ENCODE measurements around the gene SCN2A. TPM values are rescaled to one million over a fixed set of nuclear protein-coding genes. Genes with fewer than 3 reads are reported as not detected.

Gene SCN2A
- total RNA-seq, 1 donor from 2014 or later = 0.39 TPM

DNA sequence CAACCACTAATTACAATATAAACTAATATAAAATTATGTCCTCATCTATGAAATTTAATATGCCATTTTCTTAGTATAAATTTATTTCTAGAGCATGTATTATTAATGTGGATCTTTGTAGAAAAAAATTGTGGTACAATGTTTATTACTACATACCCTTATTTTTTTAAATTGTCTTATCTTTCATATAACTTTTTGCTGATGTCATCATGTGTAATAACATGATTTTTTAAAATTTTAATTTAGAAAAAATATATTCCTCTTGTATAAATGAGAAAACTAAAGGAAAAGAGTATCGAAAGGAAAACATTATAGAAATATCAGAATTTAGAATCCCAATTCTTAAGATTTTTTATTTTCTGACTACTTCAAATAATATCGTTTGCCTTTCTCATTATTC is 49.9 kb downstream of the SCN2A start:
- Mint-ChIP-seq H3K36me3 (ENCODE audit: unreplicated experiment) (no peaks in the 10 kb centered on the region), H3K27ac (ENCODE audit: unreplicated experiment) (no peak overlapping the region), H3K27me3 (ENCODE audit: unreplicated experiment) (no peaks in the 10 kb centered on the region), H3K4me1 (ENCODE audit: low read depth, unreplicated experiment) (peaks cover 4% of the 10 kb centered on the region), H3K4me3 (ENCODE audit: unreplicated experiment) (no peak overlapping the region), H3K9me3 (ENCODE audit: unreplicated experiment) (peaks cover 5% of the 10 kb centered on the region)
- TF ChIP-seq, protein P1, sequence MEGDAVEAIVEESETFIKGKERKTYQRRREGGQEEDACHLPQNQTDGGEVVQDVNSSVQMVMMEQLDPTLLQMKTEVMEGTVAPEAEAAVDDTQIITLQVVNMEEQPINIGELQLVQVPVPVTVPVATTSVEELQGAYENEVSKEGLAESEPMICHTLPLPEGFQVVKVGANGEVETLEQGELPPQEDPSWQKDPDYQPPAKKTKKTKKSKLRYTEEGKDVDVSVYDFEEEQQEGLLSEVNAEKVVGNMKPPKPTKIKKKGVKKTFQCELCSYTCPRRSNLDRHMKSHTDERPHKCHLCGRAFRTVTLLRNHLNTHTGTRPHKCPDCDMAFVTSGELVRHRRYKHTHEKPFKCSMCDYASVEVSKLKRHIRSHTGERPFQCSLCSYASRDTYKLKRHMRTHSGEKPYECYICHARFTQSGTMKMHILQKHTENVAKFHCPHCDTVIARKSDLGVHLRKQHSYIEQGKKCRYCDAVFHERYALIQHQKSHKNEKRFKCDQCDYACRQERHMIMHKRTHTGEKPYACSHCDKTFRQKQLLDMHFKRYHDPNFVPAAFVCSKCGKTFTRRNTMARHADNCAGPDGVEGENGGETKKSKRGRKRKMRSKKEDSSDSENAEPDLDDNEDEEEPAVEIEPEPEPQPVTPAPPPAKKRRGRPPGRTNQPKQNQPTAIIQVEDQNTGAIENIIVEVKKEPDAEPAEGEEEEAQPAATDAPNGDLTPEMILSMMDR (IDR thresholded peaks at IDR 0.05; ENCODE audit: partially characterized antibody, unreplicated experiment) = no peak
- no peak for DNase-seq

DNA sequence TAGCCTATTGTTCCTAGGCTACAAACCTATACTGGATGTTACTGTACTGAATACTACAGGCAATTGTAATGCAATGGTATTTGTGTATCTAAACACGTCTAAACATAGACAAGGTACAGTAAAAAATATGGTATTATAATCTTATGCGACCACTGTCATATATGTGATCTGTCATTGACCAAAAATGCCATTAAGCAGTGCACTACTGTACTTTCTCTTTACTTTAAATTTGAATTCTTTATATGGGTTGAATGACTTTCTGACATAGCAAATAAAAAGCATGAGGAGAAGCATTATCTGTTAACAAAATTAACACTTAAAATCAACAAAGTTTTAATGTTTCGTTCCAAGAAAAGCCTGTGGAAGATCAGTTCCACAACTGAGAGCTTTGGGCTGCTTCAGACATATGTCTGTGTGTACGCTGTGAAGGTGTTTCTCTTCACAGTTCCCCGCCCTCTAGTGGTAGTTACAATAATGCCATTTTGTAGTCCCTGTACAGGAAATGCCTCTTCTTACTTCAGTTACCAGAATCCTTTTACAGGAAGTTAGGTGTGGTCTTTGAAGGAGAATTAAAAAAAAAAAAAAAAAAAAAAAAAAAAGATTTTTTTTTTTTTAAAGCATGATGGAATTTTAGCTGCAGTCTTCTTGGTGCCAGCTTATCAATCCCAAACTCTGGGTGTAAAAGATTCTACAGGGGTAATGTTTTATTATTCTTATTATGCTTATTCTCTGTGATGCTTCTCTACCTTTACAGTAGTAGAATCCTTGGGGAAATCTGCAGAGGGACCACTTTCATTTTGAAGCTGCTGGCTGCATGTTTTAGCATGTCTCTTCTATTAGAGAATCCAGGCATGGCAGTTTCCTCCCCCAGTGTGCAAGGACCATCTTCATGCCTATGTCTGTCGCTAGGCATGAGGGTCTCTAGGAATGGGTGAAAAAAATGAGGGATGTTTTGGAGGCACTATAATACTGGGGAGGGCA is 54.5 kb downstream of the SCN2A start:
- DNase-seq = no peak
- Mint-ChIP-seq H3K36me3 (ENCODE audit: unreplicated experiment) (no peaks in the 10 kb centered on the region), H3K4me1 (ENCODE audit: low read depth, unreplicated experiment) (peaks cover 5% of the 10 kb centered on the region), H3K4me3 (ENCODE audit: unreplicated experiment) (no peak overlapping the region), H3K9me3 (ENCODE audit: unreplicated experiment) (peaks cover 2% of the 10 kb centered on the region), H3K27me3 (ENCODE audit: unreplicated experiment) (no peaks in the 10 kb centered on the region), H3K27ac (ENCODE audit: unreplicated experiment) (peak overlapping the region; percentile 65)
- TF ChIP-seq, protein P1 (IDR thresholded peaks at IDR 0.05; ENCODE audit: partially characterized antibody, unreplicated experiment) = peak; percentile 80

DNA sequence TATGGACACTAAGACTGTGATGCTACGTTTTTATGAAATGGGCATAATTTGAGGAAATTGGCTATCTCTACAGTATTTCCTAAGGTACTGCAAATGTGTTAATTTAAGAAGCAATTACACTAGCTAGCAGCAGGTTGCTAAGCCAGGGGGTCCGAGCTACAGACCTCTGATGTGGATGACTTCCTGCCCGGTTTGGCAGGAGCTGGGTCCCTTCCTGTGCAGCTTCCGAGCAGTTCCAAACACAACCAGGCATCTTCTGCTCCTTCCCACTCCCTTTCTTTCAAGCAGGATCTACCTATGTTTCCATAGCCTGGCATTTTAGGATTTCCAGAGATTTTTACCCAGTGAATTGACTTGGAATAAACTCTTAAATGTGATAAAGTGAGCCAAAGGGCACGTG is 55.7 kb downstream of the SCN2A start:
- Mint-ChIP-seq H3K36me3 (ENCODE audit: unreplicated experiment) (no peaks in the 10 kb centered on the region), H3K4me3 (ENCODE audit: unreplicated experiment) (no peak overlapping the region), H3K27ac (ENCODE audit: unreplicated experiment) (no peak overlapping the region), H3K27me3 (ENCODE audit: unreplicated experiment) (no peaks in the 10 kb centered on the region), H3K4me1 (ENCODE audit: low read depth, unreplicated experiment) (peaks cover 5% of the 10 kb centered on the region), H3K9me3 (ENCODE audit: unreplicated experiment) (peaks cover 2% of the 10 kb centered on the region)
- TF ChIP-seq, protein P1 (IDR thresholded peaks at IDR 0.05; ENCODE audit: partially characterized antibody, unreplicated experiment) = no peak
- no peak for DNase-seq

DNA sequence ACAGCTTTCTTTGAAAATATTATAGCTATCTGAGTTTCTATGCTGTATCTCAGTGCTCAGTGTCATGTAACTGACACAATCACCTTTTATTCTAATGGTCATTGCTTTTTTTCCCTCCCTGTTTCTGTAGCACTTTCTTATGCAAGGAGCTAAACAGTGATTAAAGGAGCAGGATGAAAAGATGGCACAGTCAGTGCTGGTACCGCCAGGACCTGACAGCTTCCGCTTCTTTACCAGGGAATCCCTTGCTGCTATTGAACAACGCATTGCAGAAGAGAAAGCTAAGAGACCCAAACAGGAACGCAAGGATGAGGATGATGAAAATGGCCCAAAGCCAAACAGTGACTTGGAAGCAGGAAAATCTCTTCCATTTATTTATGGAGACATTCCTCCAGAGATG is 56.4 kb downstream of the SCN2A start:
- H3K9me3 Mint-ChIP-seq (ENCODE audit: unreplicated experiment) = peaks cover 2% of the 10 kb centered on the region
- peaks cover 5% of the 10 kb centered on the region for H3K4me1 Mint-ChIP-seq (ENCODE audit: low read depth, unreplicated experiment)
- no peaks in the 10 kb centered on the region for H3K36me3 Mint-ChIP-seq (ENCODE audit: unreplicated experiment)
- no peak for DNase-seq
- TF ChIP-seq, protein P1 (IDR thresholded peaks at IDR 0.05; ENCODE audit: partially characterized antibody, unreplicated experiment) = no peak
- no peak overlapping the region for H3K27ac Mint-ChIP-seq (ENCODE audit: unreplicated experiment)
- no peaks in the 10 kb centered on the region for H3K27me3 Mint-ChIP-seq (ENCODE audit: unreplicated experiment)
- no peak overlapping the region for H3K4me3 Mint-ChIP-seq (ENCODE audit: unreplicated experiment)
